NT2/D1 (cell line): ENCODE data around the gene DNAJB8.

Source experiments
- SUZ12 ChIP-seq: IDR thresholded peaks from 2 replicates; pipeline ENCODE4 v1.6.1; 2011; ENCODE audit not compliant: insufficient read length, insufficient read depth; ENCODE audit errors: extremely low read depth
- ZNF274 ChIP-seq: IDR thresholded peaks from 2 replicates; pipeline ENCODE4 v1.6.1; 2011; ENCODE audit warnings: mild to moderate bottlenecking, low read depth, low read length

GRCh38 chr3:128492671-128493569 is 26.2 kb upstream of the DNAJB8 start, which contains the start of gene GATA2:
- TF ChIP-seq ZNF274, result no peak
- no peak for TF ChIP-seq SUZ12
